HG03196 (cell line): ENCODE measurements around the gene OR5H14.
"Not testable (repeated sequence)": the region's sequence is repeated elsewhere in the genome, so short reads cannot be mapped to it uniquely, and the experiment has no call there.

Source experiments
- ATAC-seq: cut with Tn5 transposase; IDR thresholded peaks from one replicate; pipeline ENCODE4 v1.9.1; 2021; ENCODE audit not compliant: unreplicated experiment

Gene OR5H14

GRCh38 chr3:98196293-98196692 lies 49.0 kb downstream of the OR5H14 start:
- ATAC-seq: not testable (repeated sequence)

GRCh38 chr3:98199020-98199419 lies 51.7 kb downstream of the OR5H14 start:
- ATAC-seq: no peak
